SU-DHL-6 (cell line): ENCODE data around the gene LRP1.

ENCODE experiments used
- CTCF ChIP-seq: fragments of 200-600 bp; sonication (generic); IDR thresholded peaks from one replicate; pipeline ENCODE4 v1.5.1; 2017; ENCODE audit warnings: antibody characterized with exemption, mild to moderate bottlenecking, low read length, moderate library complexity; ENCODE audit not compliant: insufficient read depth, poor library complexity, severe bottlenecking
- EZH2phosphoT487 ChIP-seq: fragments of 200-600 bp; sonication (generic), shearing (Covaris generic); conservative IDR thresholded peaks from 2 replicates; pipeline ENCODE4 v1.6.1; 2018; ENCODE audit warnings: mild to moderate bottlenecking, antibody characterized with exemption, low read length, moderate library complexity, mixed read lengths

DNA sequence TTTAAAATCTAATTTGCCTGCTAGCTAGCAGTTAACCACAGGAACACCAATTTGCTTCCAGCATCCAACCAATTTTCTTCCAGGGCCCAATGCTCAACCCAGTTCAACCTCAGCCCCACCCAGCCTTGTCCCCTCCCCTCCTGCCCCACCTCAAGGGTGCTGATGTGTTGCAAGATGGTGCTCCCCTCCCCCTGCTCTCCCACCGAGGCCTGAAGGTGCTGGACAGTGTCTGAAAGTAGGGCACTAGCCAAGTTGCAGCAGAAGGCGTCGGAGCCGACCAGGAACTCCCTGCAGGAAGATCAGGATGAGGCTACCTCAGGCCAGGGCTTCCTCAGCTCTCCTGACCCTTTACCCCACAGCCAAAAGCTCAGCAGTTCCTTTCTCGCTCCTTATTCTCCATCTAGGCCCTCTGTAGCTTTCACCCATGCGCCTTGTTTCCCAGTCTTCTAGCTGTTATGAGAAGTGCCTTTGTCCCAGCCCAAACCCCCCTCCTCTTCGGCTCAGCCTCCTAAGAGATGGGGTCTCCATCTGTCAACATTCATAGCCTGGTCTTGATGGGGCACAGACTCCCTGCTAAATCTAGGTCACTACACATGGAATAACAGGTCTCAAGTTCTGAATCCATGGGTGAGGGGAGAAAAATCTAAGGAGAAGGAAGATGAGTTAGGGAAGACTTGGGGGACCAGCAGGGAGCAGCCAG lies 20.7 kb upstream of the LRP1 start:
- TF ChIP-seq CTCF = no peak
- no peak for TF ChIP-seq EZH2phosphoT487
